Suprapubic skin (tissue), 4 donors: ENCODE data around the gene CNDP1.

ENCODE experiments used
- POLR2A ChIP-seq, 2 donors: fragments of 450-650 bp; IDR thresholded peaks; one replicate each; pipeline ENCODE4 v1.6.1; 2017; ENCODE audit warnings: antibody characterized with exemption in 2 of 2, mild to moderate bottlenecking in 2 of 2, moderate library complexity in 2 of 2
- POLR2AphosphoS5 ChIP-seq, 3 donors: sonication (generic); formaldehyde crosslinking; IDR thresholded peaks; one replicate each; pipeline ENCODE4 v1.6.1; 2017; ENCODE audit warnings: antibody characterized with exemption in 3 of 3
- TF ChIP-seq, protein P1 (sequence below), 2 donors: fragments of 200-600 bp in 1 of 2; fragments of 450-650 bp in 1 of 2; sonication (generic) in 1 of 2; IDR thresholded peaks; one replicate each; pipeline ENCODE4 v1.5.1; 2016 to 2019; ENCODE audit warnings: antibody characterized with exemption in 2 of 2, mild to moderate bottlenecking in 1 of 2, moderate library complexity in 1 of 2

DNA sequence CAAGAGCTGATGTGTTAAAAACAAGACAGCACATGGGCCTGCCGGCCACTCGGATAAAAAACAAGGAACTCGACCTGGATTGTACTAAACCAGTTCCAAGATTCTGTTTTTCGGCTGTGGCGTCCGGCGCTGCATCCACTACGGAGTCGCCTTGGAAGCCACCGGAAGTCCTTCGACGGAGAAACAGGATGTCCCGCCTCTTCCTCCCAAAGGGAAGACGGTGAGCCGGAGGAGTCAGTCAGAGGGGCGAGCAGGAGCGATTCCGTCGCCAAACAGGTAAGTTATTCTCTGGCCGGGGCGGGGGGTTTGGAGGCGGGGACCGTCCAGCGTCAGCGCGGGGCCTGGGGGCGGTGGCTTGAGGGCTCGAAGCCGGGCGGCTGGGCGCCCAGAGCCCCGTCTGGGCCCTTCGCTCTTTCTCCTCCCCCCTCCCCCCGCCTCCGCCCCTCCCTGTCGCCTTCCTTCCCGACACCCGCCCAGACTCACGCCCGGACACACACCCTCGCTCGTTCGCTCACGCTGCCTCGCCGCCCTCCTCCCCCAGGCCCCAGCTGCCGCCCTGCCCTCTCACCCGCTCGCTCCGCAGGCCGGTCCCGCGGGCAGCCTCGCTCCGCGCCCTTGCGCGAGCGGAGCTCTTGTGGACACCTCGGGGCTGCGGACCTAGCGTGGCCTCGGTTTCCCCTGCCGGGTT, 63.5 kb downstream of the CNDP1 start, which contains the start of gene ZNF407:
- TF ChIP-seq, protein P1, sequence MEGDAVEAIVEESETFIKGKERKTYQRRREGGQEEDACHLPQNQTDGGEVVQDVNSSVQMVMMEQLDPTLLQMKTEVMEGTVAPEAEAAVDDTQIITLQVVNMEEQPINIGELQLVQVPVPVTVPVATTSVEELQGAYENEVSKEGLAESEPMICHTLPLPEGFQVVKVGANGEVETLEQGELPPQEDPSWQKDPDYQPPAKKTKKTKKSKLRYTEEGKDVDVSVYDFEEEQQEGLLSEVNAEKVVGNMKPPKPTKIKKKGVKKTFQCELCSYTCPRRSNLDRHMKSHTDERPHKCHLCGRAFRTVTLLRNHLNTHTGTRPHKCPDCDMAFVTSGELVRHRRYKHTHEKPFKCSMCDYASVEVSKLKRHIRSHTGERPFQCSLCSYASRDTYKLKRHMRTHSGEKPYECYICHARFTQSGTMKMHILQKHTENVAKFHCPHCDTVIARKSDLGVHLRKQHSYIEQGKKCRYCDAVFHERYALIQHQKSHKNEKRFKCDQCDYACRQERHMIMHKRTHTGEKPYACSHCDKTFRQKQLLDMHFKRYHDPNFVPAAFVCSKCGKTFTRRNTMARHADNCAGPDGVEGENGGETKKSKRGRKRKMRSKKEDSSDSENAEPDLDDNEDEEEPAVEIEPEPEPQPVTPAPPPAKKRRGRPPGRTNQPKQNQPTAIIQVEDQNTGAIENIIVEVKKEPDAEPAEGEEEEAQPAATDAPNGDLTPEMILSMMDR (IDR thresholded peaks at IDR 0.05): no peak
- TF ChIP-seq POLR2A (IDR thresholded peaks at IDR 0.05) (peak in 1 of 2 donors; percentile 19), POLR2AphosphoS5 (IDR thresholded peaks at IDR 0.05) (peak in 2 of 3 donors; percentile 19 to 67)
